ENCODE data around the gene PTPN4. TPM values are rescaled to one million over a fixed set of nuclear protein-coding genes. Genes with fewer than 3 reads are reported as not detected.

PTPN4 gene
- total RNA-seq, 1 experiment from 2014 or later, result 80.5 TPM

- no peak overlapping the region for H2BK120ac ChIP-seq (ENCODE audit: low read depth, low read length, poor library complexity, severe bottlenecking)
- no peak overlapping the region for H2BK5ac ChIP-seq (ENCODE audit: insufficient read length, low read length)
- H2BK12ac ChIP-seq (ENCODE audit: insufficient read length, low read depth, low read length), result no peak overlapping the region
- H2AFZ ChIP-seq (ENCODE audit: low read length), result no peak overlapping the region
- H2BK15ac ChIP-seq (ENCODE audit: low read depth, low read length), result no peak overlapping the region
- H3K18ac ChIP-seq (ENCODE audit: insufficient read length, low read depth, low read length), result no peak overlapping the region
- peaks cover 7% of the 10 kb centered on the region; the same call in 1 of the 2 replicates for H3K4me1 ChIP-seq (ENCODE audit: insufficient read depth, low read length)
- H3K56ac ChIP-seq (ENCODE audit: insufficient read length, low read depth, low read length), result no peak overlapping the region
- Mint-ChIP-seq H3K4me3 (no peak overlapping the region; a peak in 1 of 5 replicates), H3K36me3 (ENCODE audit: insufficient read depth in 1 of 3, low read depth in 3 of 3) (peaks cover 0 to 9% (median 2%) of the 10 kb centered on the region in 3 experiments; a peak in 2 of 7 replicates), H3K27ac (peak overlapping the region in 2 of 3 experiments; percentile 25 to 65; a peak in 5 of 7 replicates), H3K9me3 (no peaks in the 10 kb centered on the region), H3K4me1 (peaks cover 38 to 42% of the 10 kb centered on the region in 2 experiments), H3K27me3 (ENCODE audit: low read depth) (no peaks in the 10 kb centered on the region; the same call in 1 of the 2 replicates)
- no peaks in the 10 kb centered on the region for H3K27me3 ChIP-seq (ENCODE audit: insufficient read depth, low read length)
- H3K9ac ChIP-seq (ENCODE audit: extremely low read depth, insufficient read length, low read length), result no peak overlapping the region
- TF ChIP-seq CTCF (conservative IDR thresholded peaks at IDR 0.05), result no peak
- H4K20me1 ChIP-seq (ENCODE audit: control insufficient read depth, insufficient read depth, insufficient read length), result no peaks in the 10 kb centered on the region
- no peak overlapping the region for H3K4ac ChIP-seq (ENCODE audit: low read depth, low read length)
- peaks cover 53% of the 10 kb centered on the region; the same call in 1 of the 2 replicates for H3K79me2 ChIP-seq (ENCODE audit: insufficient read depth, low read length)
- H3K23me2 ChIP-seq (ENCODE audit: insufficient read length, low read depth, low read length, poor library complexity, severe bottlenecking), result peaks cover 4% of the 10 kb centered on the region
- H3K79me1 ChIP-seq (ENCODE audit: insufficient read depth, low read depth, low read length, poor library complexity, severe bottlenecking), result peaks cover 3% of the 10 kb centered on the region
- H4K91ac ChIP-seq (ENCODE audit: insufficient read length, low read depth, low read length), result no peak overlapping the region
- H3K27ac ChIP-seq (ENCODE audit: insufficient read length, low read depth, low read length), result no peak overlapping the region
- DNase-seq, result no peak
- H2BK20ac ChIP-seq (ENCODE audit: low read depth, low read length, poor library complexity, severe bottlenecking), result no peak overlapping the region
- H4K8ac ChIP-seq (replicated peaks; ENCODE audit: insufficient read length, low read depth, low read length), result no peak overlapping the region
- no peaks in the 10 kb centered on the region for H3K9me3 ChIP-seq (ENCODE audit: control insufficient read depth, low read depth, low read length)
- WGBS (ENCODE audit: extremely low coverage, insufficient read length, low lambda C conversion rate), result no CpG with 5 or more reads among the region's 4 CpGs
- H4K5ac ChIP-seq (ENCODE audit: insufficient read length, low read depth, low read length), result no peak overlapping the region
- H2AK5ac ChIP-seq (ENCODE audit: insufficient read length, low read length), result no peak overlapping the region
- no peak overlapping the region for H3K14ac ChIP-seq (ENCODE audit: insufficient read depth, low read length)
- H3K4me2 ChIP-seq (ENCODE audit: insufficient read depth, insufficient read length, low read length), result no peak overlapping the region
- H3K23ac ChIP-seq (ENCODE audit: insufficient read length, low read depth, low read length), result no peak overlapping the region
- no peak overlapping the region for H3T11ph ChIP-seq (ENCODE audit: low read length)
Measured at GRCh38 chr2:119764832-119765231, 5.1 kb downstream of the PTPN4 start.
